GM10266 (cell line): ENCODE measurements around the gene KDF1.
A peak's percentile ranks its signal among the peaks of the same experiment; 100 is the strongest.

ENCODE experiments used
- DNase-seq: peaks from one replicate; pipeline ENCODE4 v3.0.0; 2012; ENCODE audit errors: extremely low spot score
- CTCF ChIP-seq: IDR thresholded peaks from 2 replicates; pipeline ENCODE4 v1.5.1; 2012; ENCODE audit warnings: mild to moderate bottlenecking, low read depth; ENCODE audit not compliant: control insufficient read depth, insufficient read depth; ENCODE audit errors: missing control alignments

Gene KDF1

GRCh38 chr1:26900001-26900814 is 60.1 kb downstream of the KDF1 start, which contains the start of gene GPATCH3:
Gene GPATCH3, minus strand, starts transcription at chr1:26900467. Its CDS starts 25 bp downstream, at chr1:26900442.
- TF ChIP-seq CTCF: no peak
- peak; percentile 89 for DNase-seq
